HepG2 (cell line): ENCODE measurements around the gene RPH3AL. TPM values are rescaled to one million over a fixed set of nuclear protein-coding genes. Genes with fewer than 3 reads are reported as not detected.

ENCODE experiments used
- AHDC1 ChIP-seq: sonication (generic); formaldehyde crosslinking; IDR thresholded peaks from 2 replicates; pipeline ENCODE4 v1.5.1; 2020; ENCODE audit warnings: mild to moderate bottlenecking, missing genetic modification reagents, borderline replicate concordance
- ATAD3A ChIP-seq: sonication (generic); formaldehyde crosslinking; IDR thresholded peaks from 2 replicates; pipeline ENCODE4 v1.4.0; 2020; ENCODE audit warnings: missing genetic modification reagents
- DR1 ChIP-seq: sonication (generic); formaldehyde crosslinking; IDR thresholded peaks from 2 replicates; pipeline ENCODE4 v1.8.0; 2021; ENCODE audit warnings: mild to moderate bottlenecking, missing genetic modification reagents, inconsistent platforms
- FOXK1 ChIP-seq: sonication (generic); formaldehyde crosslinking; IDR thresholded peaks from 2 replicates; pipeline ENCODE4 v1.4.0; 2020; ENCODE audit warnings: low read depth, missing genetic modification reagents, borderline replicate concordance
- HES4 ChIP-seq: sonication (generic); formaldehyde crosslinking; IDR thresholded peaks from 2 replicates; pipeline ENCODE4 v1.9.0; 2021; ENCODE audit warnings: mild to moderate bottlenecking, missing genetic modification reagents, borderline replicate concordance
- HOMEZ ChIP-seq: IDR thresholded peaks from 2 replicates; pipeline ENCODE4 v1.6.1; 2016; ENCODE audit warnings: low read depth
- IKZF5 ChIP-seq: IDR thresholded peaks from 2 replicates; pipeline ENCODE4 v1.6.1; 2018; ENCODE audit warnings: missing genetic modification reagents, mild to moderate bottlenecking, missing compliant biosample characterization
- KMT2B ChIP-seq: IDR thresholded peaks from 2 replicates; pipeline ENCODE4 v1.6.1; 2016; ENCODE audit warnings: missing genetic modification reagents, missing compliant biosample characterization
- MAFG ChIP-seq: sonication (generic); formaldehyde crosslinking; IDR thresholded peaks from 2 replicates; pipeline ENCODE4 v1.5.1; 2020; ENCODE audit warnings: mild to moderate bottlenecking, missing genetic modification reagents
- NFKBIZ ChIP-seq: IDR thresholded peaks from 2 replicates; pipeline ENCODE4 v1.6.1; 2018; ENCODE audit warnings: missing genetic modification reagents, missing compliant biosample characterization
- NFYB ChIP-seq: sonication (generic); formaldehyde crosslinking; IDR thresholded peaks from 2 replicates; pipeline ENCODE4 v1.4.0; 2020; ENCODE audit warnings: missing genetic modification reagents
- REPIN1 ChIP-seq: sonication (generic); formaldehyde crosslinking; IDR thresholded peaks from 2 replicates; pipeline ENCODE4 v1.8.0; 2022; ENCODE audit warnings: missing genetic modification reagents, low read depth, mild to moderate bottlenecking, borderline replicate concordance
- SAP130 ChIP-seq: IDR thresholded peaks from 2 replicates; pipeline ENCODE4 v1.6.1; 2016; ENCODE audit warnings: low read depth
- ZNF33B ChIP-seq: sonication (generic); formaldehyde crosslinking; IDR thresholded peaks from 2 replicates; pipeline ENCODE4 v1.5.1; 2020; ENCODE audit warnings: mild to moderate bottlenecking, missing genetic modification reagents
- ZNF709 ChIP-seq: sonication (generic); formaldehyde crosslinking; IDR thresholded peaks from 2 replicates; pipeline ENCODE4 v1.5.0; 2020; ENCODE audit warnings: mild to moderate bottlenecking, missing genetic modification reagents
- ZNF720 ChIP-seq: sonication (generic); formaldehyde crosslinking; IDR thresholded peaks from 2 replicates; pipeline ENCODE4 v1.4.0; 2020; ENCODE audit warnings: missing genetic modification reagents
- ZNF747 ChIP-seq: sonication (generic); formaldehyde crosslinking; IDR thresholded peaks from 2 replicates; pipeline ENCODE4 v1.8.1; 2023; ENCODE audit warnings: missing genetic modification reagents, mild to moderate bottlenecking, borderline replicate concordance
- ZNF800 ChIP-seq: sonication (generic); formaldehyde crosslinking; IDR thresholded peaks from 2 replicates; pipeline ENCODE4 v1.4.0; 2020; ENCODE audit warnings: missing genetic modification reagents
- ZSCAN9 ChIP-seq: IDR thresholded peaks from 2 replicates; pipeline ENCODE4 v1.6.1; 2016; ENCODE audit warnings: borderline replicate concordance
- polyA plus RNA-seq, 8 experiments: library from polyadenylated mRNA; depleted of rRNA in 3 of 8; stranded (reverse) in 7 of 8; unstranded in 1 of 8; fragments of >200 nt; fragmentation: Illumina TruSeq in 4 of 8; extraction: Trizol in 4 of 8; gene quantifications; 2 replicates each; pipeline versions ENCODE4 v1.2.1 to v1.2.3, GENCODE V29; 2011 to 2016; ENCODE audit warnings: low read depth in 4 of 8, missing spikeins in 1 of 8, mixed read lengths in 1 of 8; ENCODE audit not compliant: insufficient read depth in 1 of 8
- total RNA-seq, 5 experiments: library from RNA; depleted of rRNA; stranded (reverse); fragments of >200 nt; fragmentation: Illumina TruSeq; extraction: Trizol; gene quantifications; 2 replicates each; pipeline ENCODE4 v1.2.3, GENCODE V29; 2016; ENCODE audit warnings: low read depth in 1 of 5

The RPH3AL gene
- total and polyA plus RNA-seq, 2 of the 13 experiments (the other 11 are each of a cell fraction or from before 2014, with no cell fraction given): 7.8 to 16.4 TPM

GRCh38 chr17:348692-349425 is 3.7 kb downstream of the RPH3AL start (continued):
- TF ChIP-seq AHDC1 (CRISPR knock-in tag): peak; percentile 55; the same call in 1 of the 2 replicates
- 0 out of 2 replicates have a peak, but pooled peaks have one; percentile 18 for TF ChIP-seq HOMEZ (CRISPR knock-in tag)
- TF ChIP-seq ZSCAN9: peak; percentile 92
- TF ChIP-seq IKZF5 (CRISPR knock-in tag): peak; percentile 85; the same call in 1 of the 2 replicates
- TF ChIP-seq DR1 (CRISPR knock-in tag): no peak
- TF ChIP-seq NFYB (CRISPR knock-in tag): 0 out of 2 replicates have a peak, but pooled peaks have one; percentile 20
- no peak for TF ChIP-seq ATAD3A (CRISPR knock-in tag)
- TF ChIP-seq ZNF33B (CRISPR knock-in tag): no peak
- TF ChIP-seq ZNF720 (CRISPR knock-in tag): no peak
- peak; percentile 77; the same call in 1 of the 2 replicates for TF ChIP-seq HES4 (CRISPR knock-in tag)
- 0 out of 2 replicates have a peak, but pooled peaks have one; percentile 57 for TF ChIP-seq ZNF709 (CRISPR knock-in tag)
- TF ChIP-seq KMT2B: no peak; the same call in 1 of the 2 replicates
- no peak for TF ChIP-seq REPIN1
- TF ChIP-seq SAP130: peak; percentile 85
- peak; percentile 14; the same call in 1 of the 2 replicates for TF ChIP-seq ZNF747 (CRISPR knock-in tag)
- peak; percentile 54; the same call in 1 of the 2 replicates for TF ChIP-seq NFKBIZ (CRISPR knock-in tag)
- TF ChIP-seq MAFG (CRISPR knock-in tag): no peak
- peak; percentile 87; the same call in 1 of the 2 replicates for TF ChIP-seq FOXK1 (CRISPR knock-in tag)
- TF ChIP-seq ZNF800 (CRISPR knock-in tag): no peak
